MM.1S (cell line): ENCODE results near the gene CTNNA3.

Experiments
- DNase-seq: peaks from one replicate; pipeline ENCODE4 v3.0.0-alpha.2; 2015
- H2AFZ ChIP-seq: fragments of 300-600 bp; sonication (generic); 2 replicates; pipeline ENCODE4 v1.6.0; 2016; ENCODE audit warnings: antibody characterized with exemption, low read length
- H3F3A ChIP-seq: fragments of 300-600 bp; sonication (generic); 2 replicates; pipeline ENCODE4 v1.6.1; 2016; ENCODE audit warnings: mild to moderate bottlenecking, antibody characterized with exemption, low read length, moderate library complexity, mixed read lengths; ENCODE audit not compliant: insufficient read depth
- H3K27ac ChIP-seq: fragments of 300-600 bp; sonication (generic); 2 replicates; pipeline ENCODE4 v1.5.1; 2016; ENCODE audit warnings: mild to moderate bottlenecking, low read length
- H3K27me3 ChIP-seq: fragments of 300-600 bp; sonication (generic); replicated peaks from 2 replicates; pipeline ENCODE4 v1.6.0; 2016; ENCODE audit warnings: low read length; ENCODE audit not compliant: insufficient read depth
- H3K36me3 ChIP-seq: fragments of 300-600 bp; sonication (generic); replicated peaks from 2 replicates; pipeline ENCODE4 v1.6.1; 2016; ENCODE audit warnings: mild to moderate bottlenecking, low read length, mixed read lengths; ENCODE audit not compliant: insufficient read depth
- H3K4me1 ChIP-seq: fragments of 300-600 bp; sonication (generic); 2 replicates; pipeline ENCODE4 v1.6.1; 2016; ENCODE audit warnings: low read length, mixed read lengths
- H3K4me2 ChIP-seq: fragments of 300-600 bp; sonication (generic); 2 replicates; pipeline ENCODE4 v1.6.0; 2016; ENCODE audit warnings: low read depth, low read length
- H3K4me3 ChIP-seq: fragments of 300-600 bp; sonication (generic); 2 replicates; pipeline ENCODE4 v1.5.1; 2016; ENCODE audit warnings: low read length, mixed read lengths
- H3K79me2 ChIP-seq: fragments of 300-600 bp; sonication (generic); 2 replicates; pipeline ENCODE4 v1.6.1; 2016; ENCODE audit warnings: mixed run types, low read length, mixed read lengths
- H3K9ac ChIP-seq: fragments of 300-600 bp; sonication (generic); 2 replicates; pipeline ENCODE4 v1.6.1; 2016; ENCODE audit warnings: low read length, mixed read lengths
- H3K9me2 ChIP-seq: fragments of 300-600 bp; sonication (generic); replicated peaks from 2 replicates; pipeline ENCODE4 v1.6.1; 2016; ENCODE audit warnings: mild to moderate bottlenecking, low read length, mixed read lengths; ENCODE audit not compliant: insufficient read depth
- H3K9me3 ChIP-seq: fragments of 300-600 bp; sonication (generic); replicated peaks from 2 replicates; pipeline ENCODE4 v1.6.1; 2016; ENCODE audit warnings: mild to moderate bottlenecking, low read length, mixed read lengths; ENCODE audit not compliant: insufficient read depth
- H4K20me1 ChIP-seq: fragments of 300-600 bp; sonication (generic); 2 replicates; pipeline ENCODE4 v1.6.1; 2016; ENCODE audit warnings: mild to moderate bottlenecking, low read length, moderate library complexity, mixed read lengths; ENCODE audit not compliant: insufficient read depth
- CTCF ChIP-seq: fragments of 300-600 bp; sonication (generic); IDR thresholded peaks from 2 replicates; pipeline ENCODE4 v1.5.1; 2016; ENCODE audit warnings: antibody characterized with exemption, low read length, mixed read lengths
- EZH2 ChIP-seq: fragments of 300-600 bp; sonication (generic); optimal IDR thresholded peaks from 2 replicates; pipeline ENCODE3; 2017; ENCODE audit warnings: low read depth, mild to moderate bottlenecking, antibody characterized with exemption, low read length, mixed read lengths
- EZH2phosphoT487 ChIP-seq: fragments of 300-600 bp; sonication (generic); IDR thresholded peaks from 2 replicates; pipeline ENCODE4 v1.6.1; 2018; ENCODE audit warnings: antibody characterized with exemption, low read length

CTNNA3 gene

GRCh38 chr10:67473850-67474633 is 222.0 kb downstream of the CTNNA3 start:
- Histone ChIP-seq H2AFZ (no peak overlapping the region), H3K9ac (no peak overlapping the region), H3K27ac (no peak overlapping the region), H3K4me3 (no peak overlapping the region), H3K79me2 (no peaks in the 10 kb centered on the region), H4K20me1 (no peaks in the 10 kb centered on the region), H3K9me3 (no peaks in the 10 kb centered on the region), H3K36me3 (no peaks in the 10 kb centered on the region), H3K9me2 (no peaks in the 10 kb centered on the region), H3K4me1 (peaks cover under 1% of the 10 kb centered on the region; the same call in 1 of the 2 replicates), H3K4me2 (no peak overlapping the region), H3K27me3 (no peaks in the 10 kb centered on the region), H3F3A (no peaks in the 10 kb centered on the region)
- TF ChIP-seq EZH2 (no peak), CTCF (no peak), EZH2phosphoT487 (no peak)
- DNase-seq, result no peak

- peak overlapping the region; percentile 58 for H3K4me2 ChIP-seq
- H3K36me3 ChIP-seq, result no peaks in the 10 kb centered on the region
- peak overlapping the region; percentile 46 for H2AFZ ChIP-seq
- no peak for DNase-seq
- H4K20me1 ChIP-seq, result no peaks in the 10 kb centered on the region
- H3K4me1 ChIP-seq, result no peaks in the 10 kb centered on the region
- TF ChIP-seq EZH2, result no peak
- no peak for TF ChIP-seq CTCF
- TF ChIP-seq EZH2phosphoT487, result no peak
- no peak overlapping the region for H3K27ac ChIP-seq
- no peaks in the 10 kb centered on the region for H3K79me2 ChIP-seq
- peak overlapping the region; percentile 29; the same call in 1 of the 2 replicates for H3K4me3 ChIP-seq
- no peaks in the 10 kb centered on the region for H3F3A ChIP-seq
- H3K27me3 ChIP-seq, result no peaks in the 10 kb centered on the region
- H3K9ac ChIP-seq, result no peak overlapping the region
- no peaks in the 10 kb centered on the region for H3K9me2 ChIP-seq
- no peaks in the 10 kb centered on the region for H3K9me3 ChIP-seq
Measured at GRCh38 chr10:67471022-67471421, 225.0 kb downstream of the CTNNA3 start.

- TF ChIP-seq EZH2, result no peak
- Histone ChIP-seq H3K36me3 (no peaks in the 10 kb centered on the region), H3K9me2 (no peaks in the 10 kb centered on the region), H3K4me2 (no peak overlapping the region), H3K4me1 (no peaks in the 10 kb centered on the region), H3K9ac (no peak overlapping the region), H3F3A (no peaks in the 10 kb centered on the region), H3K9me3 (no peaks in the 10 kb centered on the region), H2AFZ (no peak overlapping the region), H4K20me1 (no peaks in the 10 kb centered on the region), H3K27ac (no peak overlapping the region), H3K4me3 (no peak overlapping the region), H3K27me3 (no peaks in the 10 kb centered on the region), H3K79me2 (no peaks in the 10 kb centered on the region)
- DNase-seq, result no peak
Measured at GRCh38 chr10:67464278-67464677, 231.7 kb downstream of the CTNNA3 start.

- no peak overlapping the region for H3K4me3 ChIP-seq
- no peak overlapping the region for H3K27ac ChIP-seq
- H3K36me3 ChIP-seq, result no peaks in the 10 kb centered on the region
- H3K4me1 ChIP-seq, result no peaks in the 10 kb centered on the region
- H3F3A ChIP-seq, result no peaks in the 10 kb centered on the region
- no peak overlapping the region for H2AFZ ChIP-seq
- H3K9ac ChIP-seq, result no peak overlapping the region
- H3K27me3 ChIP-seq, result no peaks in the 10 kb centered on the region
- no peaks in the 10 kb centered on the region for H4K20me1 ChIP-seq
- no peaks in the 10 kb centered on the region for H3K79me2 ChIP-seq
- no peaks in the 10 kb centered on the region for H3K9me3 ChIP-seq
- no peak overlapping the region for H3K4me2 ChIP-seq
- TF ChIP-seq EZH2phosphoT487 (no peak), EZH2 (no peak), CTCF (no peak)
- no peak for DNase-seq
- no peaks in the 10 kb centered on the region for H3K9me2 ChIP-seq
Measured at GRCh38 chr10:67452892-67453291, 243.1 kb downstream of the CTNNA3 start.
